Nephron progenitor cell (in vitro differentiated cells): Measurements from ENCODE around the gene CGA.

Experiments used
- DNase-seq: peaks from one replicate; pipeline ENCODE4 v3.0.0; 2021
- H3K27ac Mint-ChIP-seq: 2 replicates; pipeline ENCODE4 v1.8.0; 2021; ENCODE audit warnings: mild to moderate bottlenecking, moderate library complexity, mixed read lengths
- H3K27me3 Mint-ChIP-seq: 2 replicates; pipeline ENCODE4 v1.8.0; 2021; ENCODE audit warnings: mild to moderate bottlenecking, low read depth, mixed read lengths; ENCODE audit not compliant: poor library complexity
- H3K36me3 Mint-ChIP-seq: 2 replicates; pipeline ENCODE4 v1.8.0; 2021; ENCODE audit warnings: low read depth, mixed read lengths
- H3K4me1 Mint-ChIP-seq: 2 replicates; pipeline ENCODE4 v1.8.0; 2021; ENCODE audit warnings: mixed read lengths
- H3K4me3 Mint-ChIP-seq: 2 replicates; pipeline ENCODE4 v1.8.0; 2021; ENCODE audit warnings: mild to moderate bottlenecking, moderate library complexity, mixed read lengths
- H3K9me3 Mint-ChIP-seq: 2 replicates; pipeline ENCODE4 v1.8.0; 2021; ENCODE audit warnings: mild to moderate bottlenecking, moderate library complexity, mixed read lengths
- TF ChIP-seq, protein P1 (sequence below): fragments of 200-600 bp; sonication (generic); IDR thresholded peaks from 2 replicates; pipeline ENCODE4 v1.5.0; 2021; ENCODE audit warnings: antibody characterized with exemption

Gene CGA

GRCh38 chr6:87124074-87124473, 29.2 kb upstream of the CGA start:
- Mint-ChIP-seq H3K36me3 (no peaks in the 10 kb centered on the region), H3K9me3 (peaks cover 12% of the 10 kb centered on the region)

DNA sequence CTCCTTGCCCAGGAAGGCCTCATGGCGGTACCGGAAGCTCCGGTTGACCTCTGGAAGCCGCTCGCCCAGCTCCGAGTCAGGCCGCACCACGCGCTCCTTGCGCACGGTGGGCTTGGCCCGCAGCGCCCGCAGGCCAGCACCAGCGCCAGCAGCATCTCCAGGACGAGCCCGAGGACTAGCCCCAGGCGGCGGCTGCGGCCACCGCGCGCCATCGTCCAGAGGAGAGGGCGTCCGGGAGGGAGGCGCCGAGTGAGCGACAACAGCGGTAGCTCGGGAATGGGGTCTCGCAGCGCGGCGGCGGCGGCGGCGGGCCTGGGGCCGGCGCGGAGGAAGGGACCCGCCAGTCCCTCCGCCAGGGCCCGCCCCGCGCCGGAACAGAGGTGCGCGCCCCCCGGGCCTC, 27.6 kb upstream of the CGA start:
- Mint-ChIP-seq H3K36me3 (no peaks in the 10 kb centered on the region), H3K27me3 (no peaks in the 10 kb centered on the region), H3K4me1 (no peaks in the 10 kb centered on the region), H3K27ac (no peak overlapping the region), H3K9me3 (peaks cover 12% of the 10 kb centered on the region), H3K4me3 (no peak overlapping the region)
- TF ChIP-seq, protein P1, sequence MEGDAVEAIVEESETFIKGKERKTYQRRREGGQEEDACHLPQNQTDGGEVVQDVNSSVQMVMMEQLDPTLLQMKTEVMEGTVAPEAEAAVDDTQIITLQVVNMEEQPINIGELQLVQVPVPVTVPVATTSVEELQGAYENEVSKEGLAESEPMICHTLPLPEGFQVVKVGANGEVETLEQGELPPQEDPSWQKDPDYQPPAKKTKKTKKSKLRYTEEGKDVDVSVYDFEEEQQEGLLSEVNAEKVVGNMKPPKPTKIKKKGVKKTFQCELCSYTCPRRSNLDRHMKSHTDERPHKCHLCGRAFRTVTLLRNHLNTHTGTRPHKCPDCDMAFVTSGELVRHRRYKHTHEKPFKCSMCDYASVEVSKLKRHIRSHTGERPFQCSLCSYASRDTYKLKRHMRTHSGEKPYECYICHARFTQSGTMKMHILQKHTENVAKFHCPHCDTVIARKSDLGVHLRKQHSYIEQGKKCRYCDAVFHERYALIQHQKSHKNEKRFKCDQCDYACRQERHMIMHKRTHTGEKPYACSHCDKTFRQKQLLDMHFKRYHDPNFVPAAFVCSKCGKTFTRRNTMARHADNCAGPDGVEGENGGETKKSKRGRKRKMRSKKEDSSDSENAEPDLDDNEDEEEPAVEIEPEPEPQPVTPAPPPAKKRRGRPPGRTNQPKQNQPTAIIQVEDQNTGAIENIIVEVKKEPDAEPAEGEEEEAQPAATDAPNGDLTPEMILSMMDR, result no peak
- DNase-seq, result no peak

More at GRCh38 chr6:87124074-87124473, 29.2 kb upstream of the CGA start:
- Mint-ChIP-seq H3K27ac (no peak overlapping the region), H3K4me3 (no peak overlapping the region), H3K4me1 (no peaks in the 10 kb centered on the region), H3K27me3 (no peaks in the 10 kb centered on the region)
- TF ChIP-seq, protein P1, result no peak
- DNase-seq, result no peak

- Mint-ChIP-seq H3K4me3 (no peak overlapping the region), H3K36me3 (no peaks in the 10 kb centered on the region), H3K27me3 (peaks cover 3% of the 10 kb centered on the region), H3K4me1 (no peaks in the 10 kb centered on the region), H3K9me3 (peaks cover 12% of the 10 kb centered on the region), H3K27ac (no peak overlapping the region)
- TF ChIP-seq, protein P1, result no peak
- no peak for DNase-seq
Measured at GRCh38 chr6:87118054-87118453, 23.1 kb upstream of the CGA start.

DNA sequence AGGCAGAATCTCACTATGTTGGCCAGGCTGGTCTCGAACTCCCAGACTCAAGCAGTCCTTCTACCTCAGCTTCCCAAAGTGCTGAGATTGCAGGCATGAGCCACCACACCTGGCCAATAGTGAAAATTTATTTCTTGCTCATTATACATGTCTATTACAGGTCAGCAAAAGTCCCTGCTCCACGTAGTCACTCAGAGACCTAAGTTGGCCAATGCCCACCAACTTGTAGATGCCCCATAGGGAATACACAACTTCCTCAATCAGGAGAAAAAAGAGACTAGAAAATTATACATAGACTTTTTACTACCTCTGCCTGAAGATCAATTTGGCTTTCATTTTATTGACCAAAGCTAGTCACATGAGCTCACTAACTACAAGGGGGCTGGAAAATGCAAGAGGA, 22.0 kb upstream of the CGA start:
- peaks cover 3% of the 10 kb centered on the region for H3K27me3 Mint-ChIP-seq
- TF ChIP-seq, protein P1, result no peak
- H3K4me3 Mint-ChIP-seq, result no peak overlapping the region
- H3K36me3 Mint-ChIP-seq, result no peaks in the 10 kb centered on the region
- DNase-seq, result no peak
- H3K27ac Mint-ChIP-seq, result no peak overlapping the region
- H3K9me3 Mint-ChIP-seq, result peaks cover 5% of the 10 kb centered on the region
- H3K4me1 Mint-ChIP-seq, result no peaks in the 10 kb centered on the region

DNA sequence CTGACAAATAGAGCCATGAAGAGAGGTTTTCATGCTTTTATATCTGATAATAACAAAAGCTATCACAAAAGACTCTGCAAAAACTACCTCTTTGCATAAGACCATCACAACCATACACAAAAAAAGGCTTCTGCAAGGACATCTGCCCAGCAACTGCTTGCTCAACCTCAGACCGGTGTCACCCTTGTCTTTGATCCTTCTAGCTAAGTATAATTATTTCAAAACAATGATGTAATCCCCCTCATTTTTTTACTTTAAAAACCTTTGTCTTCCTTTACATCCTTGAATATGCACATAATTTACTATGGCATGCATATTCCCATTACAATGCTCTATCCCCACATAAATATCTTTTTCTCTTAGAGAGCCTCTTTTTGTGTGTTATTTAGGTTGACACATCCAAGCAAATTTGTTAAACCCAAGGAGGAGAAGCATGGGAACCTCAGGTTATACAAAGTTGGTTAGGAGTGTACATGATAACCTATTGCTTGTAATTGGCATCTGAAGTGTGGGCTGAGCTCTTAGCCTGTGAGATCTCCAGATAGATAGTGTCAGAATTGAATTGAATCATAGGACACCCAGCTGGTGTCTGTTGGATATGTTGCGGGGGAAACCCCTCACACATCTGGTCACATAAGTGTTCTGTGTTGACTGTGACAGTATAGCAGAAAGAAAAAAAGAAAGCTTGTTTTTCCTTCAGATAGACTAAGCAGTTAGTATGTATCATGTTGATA, 20.7 kb upstream of the CGA start:
- no peak for DNase-seq
- peaks cover 3% of the 10 kb centered on the region for H3K27me3 Mint-ChIP-seq
- no peaks in the 10 kb centered on the region for H3K4me1 Mint-ChIP-seq
- TF ChIP-seq, protein P1, result no peak
- H3K4me3 Mint-ChIP-seq, result no peak overlapping the region
- H3K27ac Mint-ChIP-seq, result no peak overlapping the region
- H3K9me3 Mint-ChIP-seq, result no peaks in the 10 kb centered on the region
- H3K36me3 Mint-ChIP-seq, result no peaks in the 10 kb centered on the region

DNA sequence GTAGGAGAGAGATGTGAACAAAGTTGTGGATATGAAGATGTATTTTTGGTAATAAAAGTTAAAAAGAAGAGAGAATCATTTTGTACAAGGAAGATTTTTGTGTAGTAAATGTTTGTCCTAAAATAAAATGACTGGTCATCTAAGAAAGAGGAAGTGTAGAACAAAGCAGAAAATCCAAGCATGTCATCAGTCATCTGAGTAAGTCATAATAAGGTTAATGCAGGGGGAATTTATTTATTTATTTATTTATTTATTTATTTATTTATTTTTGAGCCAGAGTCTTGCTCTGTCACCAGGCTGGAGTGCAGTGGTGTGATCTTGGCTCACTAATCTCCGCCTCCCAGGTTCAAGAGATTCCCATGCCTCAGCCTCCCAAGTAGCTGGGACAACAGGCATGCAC, 15.7 kb upstream of the CGA start:
- no peaks in the 10 kb centered on the region for H3K4me1 Mint-ChIP-seq
- no peak overlapping the region for H3K4me3 Mint-ChIP-seq
- no peaks in the 10 kb centered on the region for H3K36me3 Mint-ChIP-seq
- no peaks in the 10 kb centered on the region for H3K27me3 Mint-ChIP-seq
- H3K27ac Mint-ChIP-seq, result no peak overlapping the region
- TF ChIP-seq, protein P1, result no peak
- no peak for DNase-seq
- no peaks in the 10 kb centered on the region for H3K9me3 Mint-ChIP-seq
